H9 (cell line): ENCODE data around the gene KRTAP5-1. TPM values are rescaled to one million over a fixed set of nuclear protein-coding genes. Genes with fewer than 3 reads are reported as not detected.
A peak's percentile ranks its signal among the peaks of the same experiment; 100 is the strongest.

Experiments
- DNase-seq: peaks from one replicate; pipeline ENCODE4 v3.0.0-alpha.2; 2017
- H2AFZ ChIP-seq: one replicate; pipeline ENCODE4 v1.6.1; 2013; ENCODE audit warnings: mild to moderate bottlenecking, low read length, control low read depth, moderate library complexity
- H2AK5ac ChIP-seq: 2 replicates; pipeline ENCODE4 v1.6.1; 2013; ENCODE audit warnings: low read length, control low read depth, mixed read lengths; ENCODE audit not compliant: insufficient read length
- H2BK120ac ChIP-seq: one replicate; pipeline ENCODE4 v1.6.1; 2013; ENCODE audit warnings: low read depth, mild to moderate bottlenecking, low read length, control low read depth, inconsistent platforms; ENCODE audit not compliant: poor library complexity, severe bottlenecking
- H2BK12ac ChIP-seq: 2 replicates; pipeline ENCODE4 v1.6.1; 2013; ENCODE audit warnings: low read length, control low read depth, mixed read lengths, low read depth; ENCODE audit not compliant: insufficient read length
- H2BK15ac ChIP-seq: 2 replicates; pipeline ENCODE4 v1.6.1; 2013; ENCODE audit warnings: low read depth, low read length, control low read depth
- H2BK20ac ChIP-seq: one replicate; pipeline ENCODE4 v1.6.1; 2013; ENCODE audit warnings: low read depth, mild to moderate bottlenecking, low read length, control low read depth, inconsistent platforms; ENCODE audit not compliant: poor library complexity, severe bottlenecking
- H2BK5ac ChIP-seq: 2 replicates; pipeline ENCODE4 v1.6.1; 2013; ENCODE audit warnings: low read length, control low read depth, mixed read lengths; ENCODE audit not compliant: insufficient read length
- H3K14ac ChIP-seq: 2 replicates; pipeline ENCODE4 v1.6.1; 2013; ENCODE audit warnings: low read length, control low read depth; ENCODE audit not compliant: insufficient read depth
- H3K18ac ChIP-seq: 2 replicates; pipeline ENCODE4 v1.6.1; 2013; ENCODE audit warnings: low read depth, mild to moderate bottlenecking, mixed read lengths, low read length, control low read depth; ENCODE audit not compliant: insufficient read length
- H3K23ac ChIP-seq: 2 replicates; pipeline ENCODE4 v1.6.1; 2013; ENCODE audit warnings: low read length, control low read depth, mixed read lengths, low read depth; ENCODE audit not compliant: insufficient read length
- H3K23me2 ChIP-seq: 2 replicates; pipeline ENCODE4 v1.6.1; 2013; ENCODE audit warnings: low read depth, mild to moderate bottlenecking, mixed read lengths, low read length, control low read depth; ENCODE audit not compliant: insufficient read length, poor library complexity, severe bottlenecking
- H3K27ac ChIP-seq: 2 replicates; pipeline ENCODE4 v1.5.1; 2013; ENCODE audit warnings: low read length, control low read depth, mixed read lengths, low read depth; ENCODE audit not compliant: insufficient read length
- H3K27me3 ChIP-seq: 2 replicates; pipeline ENCODE4 v1.6.1; 2013; ENCODE audit warnings: low read length, control low read depth, inconsistent platforms; ENCODE audit not compliant: insufficient read depth
- H3K4ac ChIP-seq: 2 replicates; pipeline ENCODE4 v1.6.1; 2013; ENCODE audit warnings: low read depth, mild to moderate bottlenecking, control low read depth, inconsistent platforms, low read length, moderate library complexity
- H3K4me1 ChIP-seq: 2 replicates; pipeline ENCODE4 v1.6.1; 2013; ENCODE audit warnings: low read length, control low read depth, inconsistent platforms; ENCODE audit not compliant: insufficient read depth
- H3K4me2 ChIP-seq: 2 replicates; pipeline ENCODE4 v1.6.1; 2013; ENCODE audit warnings: low read length, control low read depth, mixed read lengths; ENCODE audit not compliant: insufficient read length, insufficient read depth
- H3K56ac ChIP-seq: 2 replicates; pipeline ENCODE4 v1.6.1; 2013; ENCODE audit warnings: low read depth, mild to moderate bottlenecking, mixed read lengths, low read length, control low read depth; ENCODE audit not compliant: insufficient read length
- H3K79me1 ChIP-seq: 2 replicates; pipeline ENCODE4 v1.6.1; 2013; ENCODE audit warnings: low read depth, mild to moderate bottlenecking, moderate library complexity, low read length, control low read depth, inconsistent platforms; ENCODE audit not compliant: insufficient read depth, poor library complexity, severe bottlenecking
- H3K79me2 ChIP-seq: 2 replicates; pipeline ENCODE4 v1.6.1; 2013; ENCODE audit warnings: low read length, control low read depth, inconsistent platforms; ENCODE audit not compliant: insufficient read depth
- H3K9ac ChIP-seq: 2 replicates; pipeline ENCODE4 v1.6.1; 2013; ENCODE audit warnings: low read length, control low read depth, mixed read lengths; ENCODE audit not compliant: insufficient read length; ENCODE audit errors: extremely low read depth
- H3K9me3 ChIP-seq: one replicate; pipeline ENCODE4 v1.6.1; 2013; ENCODE audit warnings: low read depth, low read length, inconsistent platforms; ENCODE audit not compliant: control insufficient read depth
- H3T11ph ChIP-seq: one replicate; pipeline ENCODE4 v1.6.1; 2013; ENCODE audit warnings: mild to moderate bottlenecking, low read length, control low read depth, inconsistent platforms
- H4K20me1 ChIP-seq: one replicate; pipeline ENCODE4 v1.6.1; 2013; ENCODE audit not compliant: control insufficient read depth, insufficient read length, insufficient read depth
- H4K5ac ChIP-seq: 2 replicates; pipeline ENCODE4 v1.6.1; 2013; ENCODE audit warnings: low read depth, mild to moderate bottlenecking, mixed read lengths, low read length, control low read depth; ENCODE audit not compliant: insufficient read length
- H4K8ac ChIP-seq: replicated peaks from 2 replicates; pipeline ENCODE4 v1.6.1; 2013; ENCODE audit warnings: low read length, control low read depth, mixed read lengths, low read depth; ENCODE audit not compliant: insufficient read length
- H4K91ac ChIP-seq: 2 replicates; pipeline ENCODE4 v1.6.1; 2013; ENCODE audit warnings: low read depth, mild to moderate bottlenecking, moderate library complexity, mixed read lengths, low read length, control low read depth; ENCODE audit not compliant: insufficient read length
- H3K27ac Mint-ChIP-seq, 3 experiments: 2 replicates in 2 of 3; 3 replicates in 1 of 3; pipeline ENCODE4 v1.8.0; 2020 to 2021; ENCODE audit warnings: mixed read lengths in 3 of 3, mild to moderate bottlenecking in 1 of 3, moderate library complexity in 1 of 3
- H3K27me3 Mint-ChIP-seq: 2 replicates; pipeline ENCODE4 v1.8.0; 2021; ENCODE audit warnings: low read depth, mild to moderate bottlenecking, moderate library complexity, mixed read lengths
- H3K36me3 Mint-ChIP-seq, 3 experiments: 2 replicates in 2 of 3; 3 replicates in 1 of 3; pipeline ENCODE4 v1.8.0; 2020 to 2021; ENCODE audit warnings: low read depth in 3 of 3, mixed read lengths in 3 of 3; ENCODE audit not compliant: insufficient read depth in 1 of 3
- H3K4me1 Mint-ChIP-seq, 2 experiments: 2 replicates each; pipeline ENCODE4 v1.8.0; 2020; ENCODE audit warnings: mixed read lengths in 2 of 2
- H3K4me3 Mint-ChIP-seq, 2 experiments: 2 replicates in 1 of 2; 3 replicates in 1 of 2; pipeline ENCODE4 v1.8.0; 2020 to 2021; ENCODE audit warnings: mild to moderate bottlenecking in 2 of 2, mixed read lengths in 2 of 2, moderate library complexity in 1 of 2
- H3K9me3 Mint-ChIP-seq, 2 experiments: 2 replicates in 1 of 2; 3 replicates in 1 of 2; pipeline ENCODE4 v1.8.0; 2020; ENCODE audit warnings: mild to moderate bottlenecking in 2 of 2, mixed read lengths in 2 of 2, moderate library complexity in 1 of 2
- WGBS: extraction: QIAGEN DNeasy Blood & Tissue Kit; methylation state at CpG from one replicate; pipeline ENCODE4 v1.1.7; 2013; ENCODE audit warnings: missing lambda C conversion rate, low lambda C conversion rate, mixed read lengths; ENCODE audit not compliant: insufficient read length; ENCODE audit errors: extremely low coverage; 5-methylcytosine and 5-hydroxymethylcytosine counted together
- total RNA-seq: library from RNA; stranded (reverse); gene quantifications from 2 replicates; pipeline ENCODE4 v1.2.1, GENCODE V29; 2021
- TF ChIP-seq, protein P1 (sequence below): fragments of 200-600 bp; sonication (generic); conservative IDR thresholded peaks from 3 replicates; pipeline ENCODE4 v1.8.0; 2021; ENCODE audit warnings: antibody characterized with exemption, mild to moderate bottlenecking

Gene KRTAP5-1
- total RNA-seq, 1 experiment from 2014 or later: not detected

DNA sequence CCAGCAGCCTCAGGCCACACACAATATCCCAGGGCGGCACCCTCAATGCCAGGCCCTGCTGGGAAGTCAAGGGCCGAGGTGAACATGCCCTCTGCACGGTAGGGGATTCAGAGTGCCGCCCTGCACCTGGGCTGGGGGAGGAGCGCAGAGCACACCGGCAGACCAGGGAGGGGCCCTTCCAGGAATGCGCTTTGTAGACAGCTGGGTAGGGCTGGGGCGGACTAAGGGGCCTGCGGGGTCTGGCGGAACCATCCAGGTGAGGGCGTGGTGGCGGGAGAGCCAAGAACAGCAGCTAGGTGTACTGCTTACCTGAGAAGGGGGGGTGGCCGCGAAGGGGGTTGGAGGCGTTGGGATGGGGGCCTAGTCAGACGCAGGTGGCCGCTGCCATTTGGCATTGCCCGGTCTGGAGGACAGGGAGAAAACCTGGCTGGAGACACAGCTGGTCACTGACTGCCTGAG, 39.0 kb downstream of the KRTAP5-1 start:
- Mint-ChIP-seq H3K4me1 (peaks cover 6 to 28% of the 10 kb centered on the region in 2 experiments; a peak in 3 of 4 replicates), H3K27me3 (peaks cover 76% of the 10 kb centered on the region), H3K36me3 (no peaks in the 10 kb centered on the region), H3K27ac (no peak overlapping the region), H3K4me3 (peak overlapping the region; percentile 50 to 68), H3K9me3 (no peaks in the 10 kb centered on the region)
- no peak overlapping the region for H2BK15ac ChIP-seq
- TF ChIP-seq, protein P1, sequence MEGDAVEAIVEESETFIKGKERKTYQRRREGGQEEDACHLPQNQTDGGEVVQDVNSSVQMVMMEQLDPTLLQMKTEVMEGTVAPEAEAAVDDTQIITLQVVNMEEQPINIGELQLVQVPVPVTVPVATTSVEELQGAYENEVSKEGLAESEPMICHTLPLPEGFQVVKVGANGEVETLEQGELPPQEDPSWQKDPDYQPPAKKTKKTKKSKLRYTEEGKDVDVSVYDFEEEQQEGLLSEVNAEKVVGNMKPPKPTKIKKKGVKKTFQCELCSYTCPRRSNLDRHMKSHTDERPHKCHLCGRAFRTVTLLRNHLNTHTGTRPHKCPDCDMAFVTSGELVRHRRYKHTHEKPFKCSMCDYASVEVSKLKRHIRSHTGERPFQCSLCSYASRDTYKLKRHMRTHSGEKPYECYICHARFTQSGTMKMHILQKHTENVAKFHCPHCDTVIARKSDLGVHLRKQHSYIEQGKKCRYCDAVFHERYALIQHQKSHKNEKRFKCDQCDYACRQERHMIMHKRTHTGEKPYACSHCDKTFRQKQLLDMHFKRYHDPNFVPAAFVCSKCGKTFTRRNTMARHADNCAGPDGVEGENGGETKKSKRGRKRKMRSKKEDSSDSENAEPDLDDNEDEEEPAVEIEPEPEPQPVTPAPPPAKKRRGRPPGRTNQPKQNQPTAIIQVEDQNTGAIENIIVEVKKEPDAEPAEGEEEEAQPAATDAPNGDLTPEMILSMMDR: no peak
- peak; percentile 83 for DNase-seq
- H2BK5ac ChIP-seq: no peak overlapping the region
- H3T11ph ChIP-seq: no peak overlapping the region
- H3K9me3 ChIP-seq: no peaks in the 10 kb centered on the region
- no peaks in the 10 kb centered on the region for H3K79me1 ChIP-seq
- no peak overlapping the region for H3K4ac ChIP-seq
- no peak overlapping the region for H2AK5ac ChIP-seq
- H3K79me2 ChIP-seq: no peaks in the 10 kb centered on the region
- H3K4me1 ChIP-seq: no peaks in the 10 kb centered on the region
- H2BK12ac ChIP-seq: no peak overlapping the region
- H3K4me2 ChIP-seq: peak overlapping the region; percentile 42
- no peaks in the 10 kb centered on the region for H4K20me1 ChIP-seq
- no CpG with 5 or more reads among the region's 18 CpGs for WGBS
- H2AFZ ChIP-seq: no peak overlapping the region
- no peak overlapping the region for H3K56ac ChIP-seq
- no peak overlapping the region for H2BK120ac ChIP-seq
- no peak overlapping the region for H3K18ac ChIP-seq
- H3K23ac ChIP-seq: no peak overlapping the region
- no peak overlapping the region for H3K9ac ChIP-seq
- peaks cover 17% of the 10 kb centered on the region for H3K23me2 ChIP-seq
- peaks cover 8% of the 10 kb centered on the region; the same call in 1 of the 2 replicates for H3K27me3 ChIP-seq
- H3K27ac ChIP-seq: no peak overlapping the region
- H3K14ac ChIP-seq: no peak overlapping the region
- no peak overlapping the region for H2BK20ac ChIP-seq
- no peak overlapping the region for H4K5ac ChIP-seq
- no peak overlapping the region for H4K8ac ChIP-seq
- no peak overlapping the region for H4K91ac ChIP-seq
